SK-N-SH (cell line): ENCODE results near the gene ERVW-1. TPM values are rescaled to one million over a fixed set of nuclear protein-coding genes. Genes with fewer than 3 reads are reported as not detected.

Experiments used
- CTCF ChIA-PET: fragments of 300-600, 350-600 bp; formaldehyde crosslinking; extraction: SDS; loops from one replicate; lab custom pipeline; 2021; lab: Yijun Ruan, JAX
- POLR2A ChIA-PET: fragments of 350-600 bp; sonication (Branson Sonifier 250); formaldehyde crosslinking; extraction: SDS; loops from one replicate; lab custom pipeline; 2020; ENCODE audit warnings: antibody characterized with exemption, inconsistent platforms; lab: Yijun Ruan, JAX
- DNase-seq: peaks from one replicate; pipeline ENCODE4 v3.0.0; 2012
- H2AFZ ChIP-seq: fragments of 200-600 bp; sonication (generic); 2 replicates; pipeline ENCODE4 v1.8.1; 2016; ENCODE audit warnings: antibody characterized with exemption, mild to moderate bottlenecking, low read depth
- H3F3A ChIP-seq: fragments of 200-600 bp; sonication (generic); replicated peaks from 2 replicates; pipeline ENCODE3; 2016; ENCODE audit warnings: antibody characterized with exemption, mild to moderate bottlenecking; ENCODE audit not compliant: insufficient read depth
- H3K27ac ChIP-seq, 2 experiments: fragments of 200-500 bp in 1 of 2; fragments of 200-600 bp in 1 of 2; sonication (Bioruptor generic) in 1 of 2; sonication (generic), shearing (Covaris generic) in 1 of 2; 2 replicates each; pipeline versions ENCODE4 v1.5.1 to v1.6.1; 2014 to 2016; ENCODE audit warnings: low read depth in 2 of 2, inconsistent platforms in 1 of 2, low read length in 1 of 2, mild to moderate bottlenecking in 1 of 2, mixed read lengths in 1 of 2
- H3K27me3 ChIP-seq: fragments of 200-600 bp; sonication (generic), shearing (Covaris generic); 2 replicates; pipeline ENCODE4 v1.6.1; 2016; ENCODE audit warnings: mixed run types; ENCODE audit not compliant: insufficient read depth
- H3K36me3 ChIP-seq, 2 experiments: fragments of 200-500 bp in 1 of 2; fragments of 200-600 bp in 1 of 2; sonication (Bioruptor generic) in 1 of 2; sonication (generic) in 1 of 2; replicated peaks in 1 of 2; 2 replicates each; pipeline versions ENCODE3 to v1.5.1; 2014 to 2016; ENCODE audit warnings: low read length in 1 of 2, mild to moderate bottlenecking in 1 of 2; ENCODE audit not compliant: insufficient read depth in 2 of 2, control insufficient read depth in 1 of 2
- H3K4me1 ChIP-seq, 2 experiments: fragments of 200-500 bp in 1 of 2; fragments of 200-600 bp in 1 of 2; sonication (Bioruptor generic) in 1 of 2; sonication (generic), shearing (Covaris generic) in 1 of 2; 2 replicates each; pipeline versions ENCODE4 v1.5.1 to v1.6.1; 2014 to 2016; ENCODE audit warnings: low read depth in 1 of 2, low read length in 1 of 2, mixed run types in 1 of 2; ENCODE audit not compliant: insufficient read depth in 2 of 2, control insufficient read depth in 1 of 2
- H3K4me2 ChIP-seq: fragments of 200-600 bp; sonication (generic), shearing (Covaris generic); 2 replicates; pipeline ENCODE4 v1.6.1; 2017; ENCODE audit warnings: mixed run types
- H3K4me3 ChIP-seq, 2 experiments: fragments of 200-500 bp in 1 of 2; fragments of 200-600 bp in 1 of 2; sonication (Bioruptor generic) in 1 of 2; sonication (generic), shearing (Covaris generic) in 1 of 2; 2 replicates each; pipeline versions ENCODE4 v1.5.1 to v1.8.1; 2014 to 2016; ENCODE audit warnings: low read depth in 2 of 2, inconsistent platforms in 1 of 2, low read length in 1 of 2, mild to moderate bottlenecking in 1 of 2, mixed read lengths in 1 of 2, moderate library complexity in 1 of 2
- H3K79me2 ChIP-seq: fragments of 200-600 bp; sonication (generic); 2 replicates; pipeline ENCODE4 v1.8.1; 2017; ENCODE audit warnings: mild to moderate bottlenecking; ENCODE audit not compliant: insufficient read depth
- H3K9ac ChIP-seq: fragments of 200-600 bp; sonication (generic); 2 replicates; pipeline ENCODE4 v1.6.1; 2017; ENCODE audit warnings: mixed run types
- H3K9me2 ChIP-seq: fragments of 200-600 bp; sonication (generic); 2 replicates; pipeline ENCODE4 v1.6.1; 2017; ENCODE audit warnings: mixed run types
- H3K9me3 ChIP-seq: fragments of 200-600 bp; sonication (generic); 2 replicates; pipeline ENCODE4 v1.6.1; 2017; ENCODE audit warnings: mixed run types, mild to moderate bottlenecking, moderate library complexity
- H4K20me1 ChIP-seq: fragments of 200-600 bp; sonication (generic); 2 replicates; pipeline ENCODE4 v1.6.1; 2017; ENCODE audit warnings: mild to moderate bottlenecking, mixed run types; ENCODE audit not compliant: insufficient read depth
- CHD2 ChIP-seq: fragments of 150-350 bp; IDR thresholded peaks from 2 replicates; pipeline ENCODE4 v1.6.1; 2018; ENCODE audit warnings: low read length; ENCODE audit not compliant: partially characterized antibody
- ELF1 ChIP-seq: IDR thresholded peaks from 2 replicates; pipeline ENCODE4 v1.4.0; 2012
- EZH2phosphoT487 ChIP-seq: fragments of 200-600 bp; sonication (generic); IDR thresholded peaks from 2 replicates; pipeline ENCODE4 v1.6.1; 2017; ENCODE audit warnings: low read depth, mixed run types, mild to moderate bottlenecking, antibody characterized with exemption, moderate library complexity, borderline replicate concordance
- FOXJ3 ChIP-seq: sonication (generic); formaldehyde crosslinking; IDR thresholded peaks from 2 replicates; pipeline ENCODE4 v1.5.1; 2020; ENCODE audit warnings: mild to moderate bottlenecking, missing genetic modification reagents
- GATA2 ChIP-seq: sonication (generic); formaldehyde crosslinking; IDR thresholded peaks from 2 replicates; pipeline ENCODE4 v1.5.0; 2020; ENCODE audit warnings: mild to moderate bottlenecking, missing genetic modification reagents
- NFIC ChIP-seq: IDR thresholded peaks from 2 replicates; pipeline ENCODE4 v1.4.0; 2012; ENCODE audit warnings: borderline replicate concordance
- POLR2AphosphoS5 ChIP-seq: IDR thresholded peaks from 2 replicates; pipeline ENCODE4 v1.6.1; 2012; ENCODE audit warnings: low read depth, low read length
- RFX5 ChIP-seq: IDR thresholded peaks from 2 replicates; pipeline ENCODE4 v1.6.1; 2012; ENCODE audit warnings: mild to moderate bottlenecking, improper control_type of control experiment, low read length
- SMC3 ChIP-seq: IDR thresholded peaks from 2 replicates; pipeline ENCODE4 v1.6.1; 2012; ENCODE audit warnings: low read depth, low read length, improper control_type of control experiment
- TAF1 ChIP-seq: IDR thresholded peaks from 2 replicates; pipeline ENCODE4 v1.6.1; 2012; ENCODE audit warnings: low read depth, mild to moderate bottlenecking, low read length, moderate library complexity, borderline replicate concordance
- YY1 ChIP-seq: IDR thresholded peaks from 2 replicates; pipeline ENCODE4 v1.4.0; 2012; ENCODE audit warnings: low read depth, mild to moderate bottlenecking
- WGBS: methylation state at CpG from one replicate; pipeline ENCODE4 v1.1.6; 2017; ENCODE audit warnings: low lambda C conversion rate; 5-methylcytosine and 5-hydroxymethylcytosine counted together
- polyA plus RNA-seq, 3 experiments: library from polyadenylated mRNA; depleted of rRNA; stranded (reverse); fragments of >200 nt; gene quantifications; 2 replicates each; pipeline ENCODE4 v1.2.3, GENCODE V29; 2012
- TF ChIP-seq, protein P1 (sequence below): fragments of 150-350 bp; IDR thresholded peaks from 2 replicates; pipeline ENCODE4 v1.6.1; 2017; ENCODE audit warnings: antibody characterized with exemption, low read length, low read depth, borderline replicate concordance
- TF ChIP-seq, protein P2 (sequence below): fragments of 200-600 bp; sonication (generic); IDR thresholded peaks from 2 replicates; pipeline ENCODE4 v1.6.1; 2017; ENCODE audit warnings: antibody characterized with exemption, mild to moderate bottlenecking, moderate library complexity
- TF ChIP-seq, protein P3 (sequence below): IDR thresholded peaks from 2 replicates; pipeline ENCODE4; 2012
- TF ChIP-seq, protein P4 (sequence below): fragments of 150-350 bp; IDR thresholded peaks from 2 replicates; pipeline ENCODE4 v1.6.1; 2016; ENCODE audit warnings: mild to moderate bottlenecking, low read depth, low read length

Gene ERVW-1
- polyA plus RNA-seq, 1 of the 3 experiments (the other 2 are of a cell fraction), result not detected

DNA sequence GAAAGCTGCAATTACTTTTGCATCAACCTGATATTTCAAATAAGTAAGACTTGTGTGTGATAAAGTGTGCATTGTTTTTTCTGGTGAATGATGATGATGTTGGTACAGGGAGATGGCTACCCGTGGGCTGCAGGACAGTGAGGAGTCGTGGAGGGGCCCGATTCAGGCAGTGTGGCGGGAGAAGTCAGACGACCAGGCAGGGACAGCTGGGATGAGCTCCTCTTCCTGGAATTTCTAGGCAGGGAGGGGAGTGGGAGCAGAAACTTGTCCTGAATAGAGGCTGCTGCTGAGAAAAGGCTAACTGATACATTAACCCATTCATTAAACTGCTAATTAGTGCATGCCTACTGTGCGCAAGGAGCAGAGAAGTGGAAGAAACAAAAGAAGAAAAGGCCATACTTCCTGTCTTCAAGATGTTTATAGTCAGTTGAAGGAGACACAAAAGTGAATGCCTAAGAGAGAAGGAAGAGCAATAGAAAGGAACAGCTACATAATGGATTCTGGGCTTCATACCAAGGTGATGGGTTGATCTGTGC is 39.7 kb downstream of the ERVW-1 start:
- POLR2A ChIA-PET, result no interaction called here
- no peak for DNase-seq
- Histone ChIP-seq H3K9me2 (no peaks in the 10 kb centered on the region), H3K4me3 (no peak overlapping the region), H2AFZ (no peak overlapping the region), H3K79me2 (no peaks in the 10 kb centered on the region), H3K27ac (no peak overlapping the region), H3K9me3 (no peaks in the 10 kb centered on the region), H3F3A (no peaks in the 10 kb centered on the region), H3K9ac (no peak overlapping the region), H3K36me3 (no peaks in the 10 kb centered on the region), H3K4me1 (peaks cover 0 to 2% of the 10 kb centered on the region in 2 experiments; a peak in 1 of 4 replicates), H3K4me2 (no peak overlapping the region), H4K20me1 (no peaks in the 10 kb centered on the region), H3K27me3 (no peaks in the 10 kb centered on the region; the same call in 1 of the 2 replicates)
- WGBS, result 66% methylated on average over 6 of the region's 6 CpGs
- TF ChIP-seq NFIC, result no peak
- CTCF ChIA-PET, result interaction anchor here (1.1 to 2.2 kb wide), 4 partner anchors 9 to 259 kb away, joined by 3 to 17 read pairs (median 10); partner anchors contain the start of gene GATAD1

DNA sequence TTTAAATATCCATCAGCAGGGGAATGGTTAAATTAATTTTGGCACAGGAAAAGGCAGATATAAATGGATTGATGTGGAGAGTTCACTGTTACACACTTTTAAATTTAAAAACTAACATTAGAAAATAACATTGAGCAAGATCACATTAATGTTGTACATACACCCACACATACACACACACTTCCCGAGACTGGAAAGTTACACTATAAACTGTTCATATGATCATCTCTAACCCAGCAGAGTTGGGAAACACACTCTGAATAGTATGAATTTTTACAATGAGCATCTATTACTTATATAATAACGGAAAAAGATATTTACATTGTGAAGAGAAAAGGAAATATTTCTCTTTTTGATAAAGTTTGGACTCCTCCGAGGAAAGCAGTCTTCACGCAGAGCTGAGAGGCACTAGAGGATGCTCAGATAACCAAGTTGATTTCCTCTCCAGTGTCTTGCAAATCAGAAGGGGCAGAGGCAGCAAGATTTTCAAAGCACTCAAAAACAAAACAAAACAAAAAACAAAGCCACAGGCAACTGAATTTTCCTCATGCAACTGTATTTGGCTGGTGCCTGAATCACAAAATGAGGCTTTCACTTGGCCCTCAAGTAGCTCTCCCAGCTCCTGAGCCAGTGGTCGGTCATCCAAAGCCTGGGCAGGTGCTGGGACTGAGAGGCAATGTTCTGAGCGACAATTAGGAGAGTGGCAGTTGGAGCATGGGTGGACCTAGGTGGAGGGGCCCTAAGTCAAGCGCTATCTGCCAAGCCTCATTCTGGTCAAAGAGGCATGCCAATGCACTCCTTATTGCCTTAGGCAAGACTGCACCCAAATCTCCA is 40.9 kb downstream of the ERVW-1 start:
- H3K27ac ChIP-seq, result no peak overlapping the region
- TF ChIP-seq YY1 (no peak), CHD2 (no peak)
- no peak overlapping the region for H3K9ac ChIP-seq
- no peaks in the 10 kb centered on the region for H3F3A ChIP-seq
- no peaks in the 10 kb centered on the region for H3K36me3 ChIP-seq
- no peak overlapping the region for H3K4me2 ChIP-seq
- H2AFZ ChIP-seq, result no peak overlapping the region
- H3K4me3 ChIP-seq, result no peak overlapping the region
- peaks cover 0 to 2% of the 10 kb centered on the region in 2 experiments; a peak in 1 of 4 replicates for H3K4me1 ChIP-seq
- POLR2A ChIA-PET, result no interaction called here
- DNase-seq, result no peak
- H3K9me2 ChIP-seq, result no peaks in the 10 kb centered on the region
- 73% methylated on average over 7 of the region's 7 CpGs for WGBS
- H3K27me3 ChIP-seq, result no peaks in the 10 kb centered on the region; the same call in 1 of the 2 replicates
- CTCF ChIA-PET, result interaction anchor here (1.3 to 2.2 kb wide), 3 partner anchors 10 to 257 kb away, joined by 4 to 17 read pairs (median 15); partner anchors contain the start of gene GATAD1
- no peaks in the 10 kb centered on the region for H3K9me3 ChIP-seq
- H4K20me1 ChIP-seq, result no peaks in the 10 kb centered on the region
- no peaks in the 10 kb centered on the region for H3K79me2 ChIP-seq

DNA sequence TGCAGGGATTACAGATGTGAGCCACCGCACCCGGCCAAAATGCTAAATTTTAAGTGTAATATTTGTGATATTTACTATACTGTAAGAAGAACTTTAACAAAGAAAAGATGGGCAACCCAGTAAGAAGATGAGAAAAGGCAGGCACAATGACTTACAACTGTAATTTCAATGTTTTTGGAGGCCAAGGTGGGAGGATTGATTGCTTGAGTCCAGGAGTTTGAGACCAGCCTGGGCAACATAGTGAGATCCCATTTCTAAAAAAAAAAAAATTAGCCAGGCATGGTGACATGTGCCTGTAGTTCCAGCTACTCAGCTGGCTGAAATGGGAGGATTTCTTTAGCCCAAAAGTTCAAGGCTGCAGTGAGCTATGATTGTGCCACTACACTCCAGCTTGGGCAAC is 42.2 kb downstream of the ERVW-1 start:
- H3K27ac ChIP-seq, result no peak overlapping the region
- POLR2A ChIA-PET, result no interaction called here
- no peak for DNase-seq
- no peaks in the 10 kb centered on the region for H4K20me1 ChIP-seq
- H3K79me2 ChIP-seq, result no peaks in the 10 kb centered on the region
- H3K27me3 ChIP-seq, result no peaks in the 10 kb centered on the region; the same call in 1 of the 2 replicates
- H3K9ac ChIP-seq, result no peak overlapping the region
- H3F3A ChIP-seq, result no peaks in the 10 kb centered on the region
- H3K9me2 ChIP-seq, result no peaks in the 10 kb centered on the region
- no peaks in the 10 kb centered on the region for H3K36me3 ChIP-seq
- CTCF ChIA-PET, result interaction anchor here (1.7 kb wide), 1 partner anchor 12 kb away, joined by 5 read pairs; no protein-coding TSS in a partner anchor
- no peak overlapping the region for H2AFZ ChIP-seq
- WGBS, result 80% methylated on average over 2 of the region's 2 CpGs
- no peak overlapping the region for H3K4me3 ChIP-seq
- H3K9me3 ChIP-seq, result no peaks in the 10 kb centered on the region
- H3K4me1 ChIP-seq, result no peaks in the 10 kb centered on the region
- H3K4me2 ChIP-seq, result no peak overlapping the region
- no peak for TF ChIP-seq FOXJ3 (CRISPR knock-in tag)
- TF ChIP-seq, protein P1, sequence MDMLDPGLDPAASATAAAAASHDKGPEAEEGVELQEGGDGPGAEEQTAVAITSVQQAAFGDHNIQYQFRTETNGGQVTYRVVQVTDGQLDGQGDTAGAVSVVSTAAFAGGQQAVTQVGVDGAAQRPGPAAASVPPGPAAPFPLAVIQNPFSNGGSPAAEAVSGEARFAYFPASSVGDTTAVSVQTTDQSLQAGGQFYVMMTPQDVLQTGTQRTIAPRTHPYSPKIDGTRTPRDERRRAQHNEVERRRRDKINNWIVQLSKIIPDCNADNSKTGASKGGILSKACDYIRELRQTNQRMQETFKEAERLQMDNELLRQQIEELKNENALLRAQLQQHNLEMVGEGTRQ, result no peak
- no peak for TF ChIP-seq ELF1
- no peak for TF ChIP-seq EZH2phosphoT487
- no peak for TF ChIP-seq GATA2
- TF ChIP-seq RFX5, result no peak
- TF ChIP-seq SMC3, result no peak
- TF ChIP-seq, protein P2, sequence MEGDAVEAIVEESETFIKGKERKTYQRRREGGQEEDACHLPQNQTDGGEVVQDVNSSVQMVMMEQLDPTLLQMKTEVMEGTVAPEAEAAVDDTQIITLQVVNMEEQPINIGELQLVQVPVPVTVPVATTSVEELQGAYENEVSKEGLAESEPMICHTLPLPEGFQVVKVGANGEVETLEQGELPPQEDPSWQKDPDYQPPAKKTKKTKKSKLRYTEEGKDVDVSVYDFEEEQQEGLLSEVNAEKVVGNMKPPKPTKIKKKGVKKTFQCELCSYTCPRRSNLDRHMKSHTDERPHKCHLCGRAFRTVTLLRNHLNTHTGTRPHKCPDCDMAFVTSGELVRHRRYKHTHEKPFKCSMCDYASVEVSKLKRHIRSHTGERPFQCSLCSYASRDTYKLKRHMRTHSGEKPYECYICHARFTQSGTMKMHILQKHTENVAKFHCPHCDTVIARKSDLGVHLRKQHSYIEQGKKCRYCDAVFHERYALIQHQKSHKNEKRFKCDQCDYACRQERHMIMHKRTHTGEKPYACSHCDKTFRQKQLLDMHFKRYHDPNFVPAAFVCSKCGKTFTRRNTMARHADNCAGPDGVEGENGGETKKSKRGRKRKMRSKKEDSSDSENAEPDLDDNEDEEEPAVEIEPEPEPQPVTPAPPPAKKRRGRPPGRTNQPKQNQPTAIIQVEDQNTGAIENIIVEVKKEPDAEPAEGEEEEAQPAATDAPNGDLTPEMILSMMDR, result no peak
- no peak for TF ChIP-seq TAF1
- TF ChIP-seq POLR2AphosphoS5, result no peak
- TF ChIP-seq, protein P3, sequence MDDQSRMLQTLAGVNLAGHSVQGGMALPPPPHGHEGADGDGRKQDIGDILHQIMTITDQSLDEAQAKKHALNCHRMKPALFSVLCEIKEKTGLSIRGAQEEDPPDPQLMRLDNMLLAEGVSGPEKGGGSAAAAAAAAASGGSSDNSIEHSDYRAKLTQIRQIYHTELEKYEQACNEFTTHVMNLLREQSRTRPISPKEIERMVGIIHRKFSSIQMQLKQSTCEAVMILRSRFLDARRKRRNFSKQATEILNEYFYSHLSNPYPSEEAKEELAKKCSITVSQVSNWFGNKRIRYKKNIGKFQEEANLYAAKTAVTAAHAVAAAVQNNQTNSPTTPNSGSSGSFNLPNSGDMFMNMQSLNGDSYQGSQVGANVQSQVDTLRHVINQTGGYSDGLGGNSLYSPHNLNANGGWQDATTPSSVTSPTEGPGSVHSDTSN, result no peak
- TF ChIP-seq, protein P4, sequence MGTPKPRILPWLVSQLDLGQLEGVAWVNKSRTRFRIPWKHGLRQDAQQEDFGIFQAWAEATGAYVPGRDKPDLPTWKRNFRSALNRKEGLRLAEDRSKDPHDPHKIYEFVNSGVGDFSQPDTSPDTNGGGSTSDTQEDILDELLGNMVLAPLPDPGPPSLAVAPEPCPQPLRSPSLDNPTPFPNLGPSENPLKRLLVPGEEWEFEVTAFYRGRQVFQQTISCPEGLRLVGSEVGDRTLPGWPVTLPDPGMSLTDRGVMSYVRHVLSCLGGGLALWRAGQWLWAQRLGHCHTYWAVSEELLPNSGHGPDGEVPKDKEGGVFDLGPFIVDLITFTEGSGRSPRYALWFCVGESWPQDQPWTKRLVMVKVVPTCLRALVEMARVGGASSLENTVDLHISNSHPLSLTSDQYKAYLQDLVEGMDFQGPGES, result no peak
- TF ChIP-seq NFIC, result no peak
